Measurements from ENCODE around the gene CNN1. TPM values are rescaled to one million over a fixed set of nuclear protein-coding genes. Genes with fewer than 3 reads are reported as not detected.

The CNN1 gene
- total and polyA plus RNA-seq, 9 of the 15 experiments (the other 6 are each of a cell fraction or from before 2014, with no cell fraction given): 0.23 to 10.6 (median 5.2) TPM

GRCh38 chr19:11507370-11508078 lies 31.1 kb upstream of the CNN1 start (continued):
- no peak for TF ChIP-seq CHAMP1 (IDR thresholded peaks at IDR 0.05)

- CTCF ChIA-PET (ENCODE audit: low intra/inter-chr PET ratio): no interaction called here
- ATAC-seq: no peak
- TF ChIP-seq DACH1 (IDR thresholded peaks at IDR 0.05; ENCODE audit: partially characterized antibody): no peak
- TF ChIP-seq SNRNP70 (optimal IDR thresholded peaks at IDR 0.05; ENCODE audit: low read depth, low read length): no peak
- TF ChIP-seq ZNF41 (CRISPR knock-in tag; conservative IDR thresholded peaks at IDR 0.05): no peak
- TF ChIP-seq ELF4 (CRISPR knock-in tag; IDR thresholded peaks at IDR 0.05): no peak
- TF ChIP-seq HOXB6 (CRISPR knock-in tag; IDR thresholded peaks at IDR 0.05; ENCODE audit: borderline replicate concordance): no peak
- no peak for TF ChIP-seq MCM5 (IDR thresholded peaks at IDR 0.05; ENCODE audit: low read depth)
- TF ChIP-seq FUS (optimal IDR thresholded peaks at IDR 0.05; ENCODE audit: low read depth, low read length): no peak
- no peak for TF ChIP-seq DNMT1 (IDR thresholded peaks at IDR 0.05)
- no peak for TF ChIP-seq HNRNPK (IDR thresholded peaks at IDR 0.05; ENCODE audit: low read depth, low read length, poor library complexity, severe bottlenecking)
- no peak for TF ChIP-seq TOE1 (IDR thresholded peaks at IDR 0.05; ENCODE audit: borderline replicate concordance)
- TF ChIP-seq TOE1 (CRISPR knock-in tag; IDR thresholded peaks at IDR 0.05; ENCODE audit: borderline replicate concordance, low read depth): no peak
- no peak for TF ChIP-seq USF1 (CRISPR knock-in tag; IDR thresholded peaks at IDR 0.05)
- TF ChIP-seq FOXM1 (IDR thresholded peaks at IDR 0.05; ENCODE audit: low read depth): no peak
- TF ChIP-seq FOXM1 (CRISPR knock-in tag; IDR thresholded peaks at IDR 0.05; ENCODE audit: low read depth): no peak
- no peak for TF ChIP-seq NR2C2 (CRISPR knock-in tag; IDR thresholded peaks at IDR 0.05)
- TF ChIP-seq NR2C2 (tag; IDR thresholded peaks at IDR 0.05): no peak
These were observed 28.2 kb upstream of the CNN1 start for GRCh38 chr19:11510444-11510843.

More at GRCh38 chr19:11510444-11510843, 28.2 kb upstream of the CNN1 start:
- no peaks in the 10 kb centered on the region for H3K79me2 ChIP-seq (ENCODE audit: control insufficient read depth, insufficient read depth, low read length)
- no peak overlapping the region for H3K9ac ChIP-seq (ENCODE audit: insufficient read depth in 1 of 2, low read depth in 2 of 2, low read length in 2 of 2)
- POLR2A ChIA-PET: no interaction called here
- H3K4me2 ChIP-seq (ENCODE audit: insufficient read depth, low read length): no peak overlapping the region
- 78% methylated on average over 7 of the region's 8 CpGs for WGBS (ENCODE audit: insufficient coverage, low coverage, missing lambda C conversion rate)
- no peaks in the 10 kb centered on the region for H3K27me3 ChIP-seq (ENCODE audit: control insufficient read depth in 2 of 2, insufficient read depth in 2 of 2, low read length in 2 of 2)
- in situ Hi-C loops (cut with MboI) (no loop called here), intact Hi-C loops (cut with micrococcal nuclease) (no loop called here)
- peaks cover 3 to 28% of the 10 kb centered on the region in 2 experiments; a peak in 4 of 5 replicates for H3K4me1 ChIP-seq (replicated peaks in 1 of 2; ENCODE audit: control insufficient read depth in 2 of 2, insufficient read depth in 2 of 2, low read length in 2 of 2)
- H4K20me1 ChIP-seq (replicated peaks; ENCODE audit: control insufficient read depth, insufficient read depth, low read length): no peaks in the 10 kb centered on the region
- BruUV-seq (replicated peaks): no TSS peak
- peaks cover 38% of the 10 kb centered on the region; the same call in 2 of the 3 replicates for H3K36me3 ChIP-seq (ENCODE audit: control insufficient read depth, insufficient read depth, low read length)
- no peak for FAIRE-seq
- H3K9me1 ChIP-seq (ENCODE audit: control insufficient read depth, insufficient read depth, low read length): no peaks in the 10 kb centered on the region
- H3K9me3 ChIP-seq (replicated peaks; ENCODE audit: control insufficient read depth, insufficient read depth, low read depth, low read length): no peaks in the 10 kb centered on the region
- H3K27ac ChIP-seq (ENCODE audit: extremely low read depth, low read depth, low read length): no peak overlapping the region
- no peak for DNase-seq (ENCODE audit: extremely low read depth in 1 of 4, low spot score in 3 of 4)
- no peak overlapping the region for H3K4me3 ChIP-seq
- no peak overlapping the region for H2AFZ ChIP-seq (ENCODE audit: low read depth, low read length)
